ENCODE measurements around the gene FAM131C.
"Not testable (repeated sequence)": the region's sequence is repeated elsewhere in the genome, so short reads cannot be mapped to it uniquely, and the experiment has no call there.

Gene FAM131C

DNA sequence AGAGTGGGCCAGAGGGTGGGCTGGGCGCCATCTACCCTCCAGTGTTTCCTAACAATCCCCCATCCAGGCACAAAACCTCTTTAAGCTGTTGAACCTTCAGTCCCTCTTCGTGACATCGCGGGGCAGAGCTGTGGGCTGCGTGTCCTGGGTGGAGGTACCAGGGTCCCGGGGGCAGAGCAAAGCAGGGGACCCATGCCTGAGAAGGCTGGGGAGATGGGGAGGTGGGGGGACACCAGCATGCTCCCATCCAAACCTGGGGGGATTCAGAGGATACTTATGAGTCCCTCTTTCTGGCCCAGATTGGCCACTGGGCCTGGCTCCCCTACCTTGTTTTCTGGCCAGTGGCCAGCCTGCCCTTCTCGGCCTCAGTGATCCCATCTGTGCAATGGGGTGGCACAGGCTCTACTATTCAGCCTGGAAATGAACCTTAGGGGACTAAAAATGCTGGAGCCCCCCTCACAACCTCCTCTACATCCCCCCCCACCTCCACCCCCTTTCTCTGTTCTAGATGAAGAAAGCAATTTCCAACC is 40.3 kb downstream of the FAM131C start:
- DNase-seq (ENCODE audit: low spot score) = not testable (repeated sequence)

GRCh38 chr1:16032388-16033102 is 40.9 kb downstream of the FAM131C start:
- peak; percentile 65 for DNase-seq (ENCODE audit: low spot score)

GRCh38 chr1:16031551-16031950 is 41.9 kb downstream of the FAM131C start:
- DNase-seq (ENCODE audit: low spot score) = no peak

DNA sequence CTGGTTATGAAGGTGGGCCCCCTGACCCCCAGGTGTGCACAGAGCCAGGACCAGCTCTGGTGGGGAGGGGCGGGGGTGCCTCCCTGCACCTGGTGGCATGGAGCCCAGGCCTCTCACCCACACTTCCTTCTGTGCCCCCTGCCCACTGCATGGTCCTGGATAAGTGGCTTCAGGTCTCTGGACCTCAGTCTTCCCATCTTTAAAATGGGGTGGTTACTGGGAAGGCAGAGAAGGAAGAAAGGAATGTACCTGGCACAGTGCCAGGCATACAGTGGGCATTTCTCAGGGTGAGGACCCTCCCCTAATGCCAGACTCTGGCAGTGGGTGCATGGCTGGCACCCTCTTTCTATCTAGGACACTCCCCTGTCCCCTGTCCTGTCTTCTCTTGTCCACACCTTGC is 44.2 kb downstream of the FAM131C start:
- no peak for DNase-seq (ENCODE audit: low spot score)

DNA sequence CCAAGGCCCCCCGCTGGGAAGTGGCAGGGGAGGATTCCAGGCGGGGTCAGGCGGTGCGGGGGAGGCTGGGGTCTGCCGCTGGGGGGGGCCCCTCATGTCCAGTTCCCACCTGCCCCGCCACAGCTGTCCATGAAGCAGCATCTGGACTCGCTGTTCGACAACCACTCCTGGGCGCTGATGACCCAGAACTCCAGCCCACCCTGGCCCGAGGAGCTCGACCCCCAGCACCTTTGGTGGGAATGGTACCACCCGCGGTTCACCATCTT is 44.5 kb downstream of the FAM131C start:
- not testable (repeated sequence) for DNase-seq (ENCODE audit: low spot score)

GRCh38 chr1:16028237-16029002 is 45.0 kb downstream of the FAM131C start:
- no peak for DNase-seq (ENCODE audit: low spot score)

- no peak for DNase-seq (ENCODE audit: low spot score)
These were observed 46.5 kb downstream of the FAM131C start for GRCh38 chr1:16026723-16027484.

DNA sequence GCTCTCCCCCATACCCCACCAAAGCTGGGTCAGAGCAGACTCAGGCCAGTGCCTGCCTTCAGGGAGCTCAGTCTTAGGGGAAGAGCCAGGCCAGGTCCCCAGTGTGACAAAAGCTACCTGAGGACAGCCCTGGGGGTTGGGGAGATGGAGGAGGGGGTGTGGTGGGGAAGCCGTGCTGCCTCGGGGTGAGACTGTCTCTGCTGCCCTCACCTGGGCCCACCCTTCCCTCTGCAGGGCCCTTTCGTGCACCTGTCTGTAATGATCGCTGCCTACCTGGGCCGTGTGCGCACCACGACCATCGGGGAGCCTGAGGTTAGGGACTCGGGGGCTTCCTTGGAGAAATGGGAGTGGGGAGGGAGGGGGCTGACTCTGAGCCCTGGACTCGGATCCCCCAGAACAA is 47.1 kb downstream of the FAM131C start:
- DNase-seq (ENCODE audit: low spot score) = not testable (repeated sequence)

GRCh38 chr1:16023050-16023653 is 50.3 kb downstream of the FAM131C start:
- no peak for DNase-seq (ENCODE audit: low spot score)

DNA sequence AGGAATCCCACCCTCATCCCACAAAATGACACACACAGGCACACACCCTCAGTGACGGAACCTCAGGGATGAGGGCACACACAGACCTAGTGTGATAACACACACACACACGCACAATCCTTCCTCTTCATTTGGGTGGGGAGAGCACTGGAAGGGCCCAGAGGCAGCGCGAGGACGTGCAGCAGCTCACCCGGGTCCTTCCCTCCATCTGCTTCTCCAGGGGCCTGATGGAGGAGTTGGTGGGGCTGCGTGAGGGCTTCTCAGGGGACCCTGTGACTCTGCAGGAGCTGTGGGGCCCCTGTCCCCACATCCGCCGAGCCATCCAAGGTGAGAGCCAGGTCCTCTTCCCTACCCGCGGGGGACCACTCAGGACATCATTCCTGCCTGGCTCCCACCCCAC is 51.1 kb downstream of the FAM131C start:
- DNase-seq (ENCODE audit: low spot score) = no peak

- no peak for DNase-seq (ENCODE audit: low spot score)
These were observed 51.8 kb downstream of the FAM131C start, which contains the start of gene CLCNKA for GRCh38 chr1:16021681-16022080. Gene CLCNKA, plus strand, starts transcription at chr1:16022036. Its CDS starts 584 bp downstream, at chr1:16022620.

DNA sequence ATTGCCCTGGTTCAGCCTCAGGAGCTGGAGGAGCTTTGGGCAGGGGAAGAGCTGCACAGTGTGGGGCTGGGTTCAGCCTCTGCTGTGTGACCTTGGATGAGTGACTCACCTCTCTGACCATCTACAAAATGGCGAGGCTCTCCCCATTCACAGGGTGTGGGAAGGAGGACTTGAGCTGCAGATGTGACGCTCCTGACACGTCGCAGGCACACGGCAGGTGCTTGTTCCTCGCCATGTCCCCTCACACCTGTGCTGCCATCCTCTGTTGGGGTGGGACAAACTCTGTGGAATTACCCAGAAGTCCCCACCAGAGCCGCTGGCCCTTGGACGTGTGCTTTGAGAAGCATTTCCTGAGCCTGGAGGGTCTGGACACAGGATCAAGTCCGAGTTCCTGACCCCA is 52.6 kb downstream of the FAM131C start:
- DNase-seq (ENCODE audit: low spot score) = not testable (repeated sequence)

DNA sequence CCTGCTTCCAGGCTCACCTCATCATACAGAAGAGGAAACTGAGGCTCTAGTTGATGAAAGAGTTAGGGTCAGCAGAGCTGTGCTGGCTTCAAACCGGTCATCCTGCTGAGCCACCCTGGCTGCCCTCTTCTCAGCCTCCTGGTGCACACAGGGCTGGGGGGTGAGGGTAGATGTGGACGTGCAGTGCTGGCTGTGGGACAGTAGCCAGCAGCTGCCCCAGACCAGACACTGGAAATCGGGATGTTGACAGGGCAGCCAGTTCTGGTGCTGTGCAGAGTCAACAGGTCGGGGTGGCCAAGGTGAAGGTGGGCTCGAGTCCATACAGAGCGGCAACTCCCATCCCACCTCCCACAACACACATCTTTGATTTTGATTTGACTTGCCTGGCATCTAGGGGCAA is 53.1 kb downstream of the FAM131C start:
- DNase-seq (ENCODE audit: low spot score) = no peak

- DNase-seq (ENCODE audit: low spot score) = no peak
These were observed 53.7 kb downstream of the FAM131C start for GRCh38 chr1:16019644-16020277.

DNA sequence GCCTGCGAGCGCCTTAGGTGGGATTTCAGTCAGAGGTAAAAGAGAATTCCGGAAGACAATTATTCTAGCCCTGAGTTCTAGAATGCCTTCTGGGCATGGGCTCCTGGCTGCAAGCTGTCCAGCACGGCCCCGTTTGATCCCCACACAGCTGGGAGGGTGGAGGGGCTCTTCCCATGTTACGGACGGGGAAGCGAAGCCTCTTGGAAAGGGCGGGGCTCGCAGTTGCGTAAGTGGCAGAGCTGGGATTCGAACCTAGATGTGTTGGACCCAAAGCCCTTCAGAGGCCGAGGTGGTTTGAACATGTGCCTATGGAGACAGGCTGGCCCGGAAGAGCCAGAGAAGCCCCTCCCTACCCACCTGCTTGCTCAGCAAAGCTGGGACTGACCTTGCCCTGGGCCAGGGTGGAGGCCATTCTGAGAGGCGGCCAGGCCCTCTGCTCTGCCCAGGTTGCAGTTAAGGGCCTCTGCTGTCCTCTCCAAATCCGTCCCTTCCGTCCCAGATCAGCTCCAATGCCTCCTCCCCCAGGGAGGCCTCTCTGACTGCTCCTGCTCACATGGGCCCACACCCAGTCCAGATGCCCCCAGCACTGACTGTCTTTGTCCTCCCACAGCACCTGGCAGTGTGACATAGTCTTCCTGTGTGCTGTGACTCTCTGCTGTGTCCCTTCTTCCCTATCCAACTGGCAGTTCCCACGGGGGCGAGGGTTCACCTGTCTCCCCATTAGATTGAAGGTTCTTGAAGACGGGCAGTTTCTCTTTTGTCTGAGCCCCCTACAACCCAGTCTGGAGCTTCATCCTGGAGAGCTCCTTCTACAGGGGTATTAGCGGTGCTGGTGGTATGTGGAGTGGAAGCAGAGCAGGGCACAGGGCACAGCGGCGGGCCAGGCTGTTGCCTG is 54.5 kb downstream of the FAM131C start:
- DNase-seq (ENCODE audit: low spot score) = no peak

GRCh38 chr1:16018308-16018707 is 55.1 kb downstream of the FAM131C start:
- DNase-seq (ENCODE audit: low spot score) = no peak

- DNase-seq (ENCODE audit: low spot score) = no peak
These were observed 55.8 kb downstream of the FAM131C start, which contains the start of gene HSPB7 for GRCh38 chr1:16017461-16018303. Gene HSPB7, minus strand, starts transcription at chr1:16018043. Its CDS starts 80 bp downstream, at chr1:16017963.

DNA sequence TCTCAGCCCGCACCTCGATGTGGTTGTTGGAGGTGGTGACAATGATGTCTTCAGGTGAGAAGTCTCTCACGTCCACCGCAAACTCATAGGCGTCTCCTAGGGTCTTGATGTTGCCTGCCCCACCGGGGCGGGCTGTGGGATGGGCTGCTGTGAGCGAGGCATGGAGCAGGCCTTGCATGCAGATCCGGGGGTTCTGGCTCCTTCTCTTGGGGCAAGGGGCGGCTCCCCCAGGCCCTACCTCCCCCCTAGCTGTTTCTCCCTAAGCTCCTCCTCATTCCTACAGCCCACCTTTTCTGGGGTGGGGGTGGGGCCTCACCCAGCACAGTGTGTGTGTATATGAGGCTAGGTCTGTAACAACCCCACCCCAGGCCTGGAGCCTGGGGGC is 56.4 kb downstream of the FAM131C start:
- DNase-seq (ENCODE audit: low spot score) = no peak
